ENCODE measurements around the gene ANKRD39. TPM values are rescaled to one million over a fixed set of nuclear protein-coding genes. Genes with fewer than 3 reads are reported as not detected.

ANKRD39 gene
- total and polyA plus RNA-seq, 2 of the 4 experiments (the other 2 are of a cell fraction) = 12.5 to 17.0 TPM

DNA sequence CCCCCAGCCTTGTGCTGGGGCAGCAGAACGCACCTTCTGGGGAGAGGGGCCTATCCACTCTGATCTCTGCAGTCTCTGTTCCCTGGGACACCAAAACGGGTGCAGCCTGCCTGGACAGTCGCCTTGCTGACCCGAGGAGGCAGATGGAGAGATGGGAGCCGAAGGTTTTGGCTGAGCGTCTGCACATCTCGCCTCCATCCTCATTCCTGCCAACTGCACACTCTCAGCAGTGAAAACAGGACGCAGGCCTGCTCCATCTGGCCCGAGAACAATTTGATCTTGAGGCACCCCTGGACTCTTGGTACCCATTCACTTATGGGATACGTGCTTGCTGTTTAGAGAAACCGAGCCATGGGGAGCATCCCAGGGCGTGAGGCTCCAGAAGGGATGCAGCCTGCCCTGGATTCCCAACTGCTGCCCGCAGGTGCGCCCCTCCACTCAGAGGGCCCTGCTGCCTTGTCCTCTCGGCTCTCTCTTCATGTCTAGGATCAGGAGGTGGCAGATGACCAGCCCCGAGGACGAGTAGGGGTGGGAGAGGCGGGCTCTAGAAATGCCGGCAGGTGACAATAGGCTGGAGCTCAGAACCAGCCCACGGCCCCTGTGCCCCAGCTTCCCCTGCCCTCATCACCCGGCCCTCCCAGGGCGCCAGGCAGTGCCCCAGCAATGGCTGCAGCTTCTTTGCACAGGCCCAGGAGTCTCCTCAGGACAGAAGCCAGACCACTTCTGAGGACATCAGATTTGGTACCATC is 21.2 kb upstream of the ANKRD39 start:
- peak overlapping the region; percentile 72 for H2AK9ac ChIP-seq (replicated peaks; ENCODE audit: low read depth, low read length, poor library complexity)
- no peak overlapping the region for H3K4ac ChIP-seq (ENCODE audit: low read depth, low read length)
- H2BK5ac ChIP-seq (ENCODE audit: low read depth, low read length, poor library complexity, severe bottlenecking) = no peak overlapping the region
- CTCF ChIA-PET = no interaction called here
- no peak overlapping the region for H4K8ac ChIP-seq (ENCODE audit: low read depth in 2 of 2, low read length in 2 of 2)
- H3K18ac ChIP-seq (ENCODE audit: low read depth, low read length) = no peak overlapping the region
- dilution Hi-C loops (cut with HindIII; ENCODE audit: low sequenced_read_pairs, unreplicated experiment) = no loop called here
- no peak overlapping the region for H3K56ac ChIP-seq (ENCODE audit: extremely low read depth, insufficient read depth, low read length)
- in situ Hi-C loops (cut with MboI; ENCODE audit: low sequenced_read_pairs) = no loop called here
- no peaks in the 10 kb centered on the region for H3K9me3 ChIP-seq (ENCODE audit: control insufficient read depth, insufficient read depth, low read length)
- H2AK5ac ChIP-seq (ENCODE audit: low read depth, low read length) = no peak overlapping the region
- POLR2A ChIA-PET (ENCODE audit: unreplicated experiment) = no interaction called here
- no peak overlapping the region for H2AFZ ChIP-seq (replicated peaks; ENCODE audit: low read length, poor library complexity)
- H3K27ac ChIP-seq (ENCODE audit: insufficient read depth, low read length) = no peak overlapping the region
- H4K5ac ChIP-seq (ENCODE audit: low read depth, low read length) = no peak overlapping the region
- no peak overlapping the region for H2BK120ac ChIP-seq (ENCODE audit: low read depth, low read length)
- no peak overlapping the region for H2BK20ac ChIP-seq (ENCODE audit: low read depth, low read length)
- no TSS peak for BruUV-seq (replicated peaks)
- no peak overlapping the region for H3K4me3 ChIP-seq (ENCODE audit: insufficient read depth, low read depth, low read length)
- no peaks in the 10 kb centered on the region for H3K79me1 ChIP-seq (ENCODE audit: low read depth in 1 of 2, low read length in 2 of 2)
- no peak overlapping the region for H3K4me2 ChIP-seq (ENCODE audit: low read depth, low read length)
- no peaks in the 10 kb centered on the region for H3K9me1 ChIP-seq (ENCODE audit: insufficient read depth, low read length)
- H3K4me1 ChIP-seq (ENCODE audit: control insufficient read depth, insufficient read depth, low read length) = peaks cover 9% of the 10 kb centered on the region
- ATAC-seq (ENCODE audit: low read depth) (no peak), DNase-seq (no peak)
- H3K36me3 ChIP-seq (ENCODE audit: control insufficient read depth, insufficient read depth, low read length) = no peaks in the 10 kb centered on the region
- H4K20me1 ChIP-seq (ENCODE audit: insufficient read depth, low read length) = no peaks in the 10 kb centered on the region
- H3K14ac ChIP-seq (replicated peaks; ENCODE audit: low read depth, low read length) = no peak overlapping the region
- H4K91ac ChIP-seq (ENCODE audit: insufficient read depth, low read depth, low read length) = no peak overlapping the region
- H3K23ac ChIP-seq (ENCODE audit: low read depth, low read length) = no peak overlapping the region
- TF ChIP-seq FOS (IDR thresholded peaks at IDR 0.05; ENCODE audit: low read depth, low read length) = no peak
- TF ChIP-seq, protein P1, sequence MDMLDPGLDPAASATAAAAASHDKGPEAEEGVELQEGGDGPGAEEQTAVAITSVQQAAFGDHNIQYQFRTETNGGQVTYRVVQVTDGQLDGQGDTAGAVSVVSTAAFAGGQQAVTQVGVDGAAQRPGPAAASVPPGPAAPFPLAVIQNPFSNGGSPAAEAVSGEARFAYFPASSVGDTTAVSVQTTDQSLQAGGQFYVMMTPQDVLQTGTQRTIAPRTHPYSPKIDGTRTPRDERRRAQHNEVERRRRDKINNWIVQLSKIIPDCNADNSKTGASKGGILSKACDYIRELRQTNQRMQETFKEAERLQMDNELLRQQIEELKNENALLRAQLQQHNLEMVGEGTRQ (IDR thresholded peaks at IDR 0.05; ENCODE audit: low read depth, low read length) = no peak
- TF ChIP-seq MAFK (IDR thresholded peaks at IDR 0.05; ENCODE audit: low read depth, low read length) = no peak
- TF ChIP-seq RAD21 (IDR thresholded peaks at IDR 0.05; ENCODE audit: low read length) = no peak
- TF ChIP-seq SMC3 (IDR thresholded peaks at IDR 0.05; ENCODE audit: low read depth, low read length) = no peak
- no peak for TF ChIP-seq CEBPB (IDR thresholded peaks at IDR 0.05; ENCODE audit: low read depth, low read length)
- TF ChIP-seq RFX5 (IDR thresholded peaks at IDR 0.05; ENCODE audit: low read depth, low read length) = no peak
- TF ChIP-seq MAZ (IDR thresholded peaks at IDR 0.05; ENCODE audit: borderline replicate concordance, low read depth, low read length) = no peak
- TF ChIP-seq RCOR1 (IDR thresholded peaks at IDR 0.05; ENCODE audit: insufficient replicate concordance, low read length) = no peak
- H3K27me3 ChIP-seq (ENCODE audit: control insufficient read depth, insufficient read depth, low read length) = peaks cover 17% of the 10 kb centered on the region; the same call in 1 of the 2 replicates
- H2BK15ac ChIP-seq (ENCODE audit: low read depth, low read length) = no peak overlapping the region
- intact Hi-C loops (cut with micrococcal nuclease) = no loop called here
- H3K9ac ChIP-seq (ENCODE audit: low read depth, low read length) = no peak overlapping the region
- 73% methylated on average over 3 of the region's 22 CpGs; no CpG with 5 or more reads in 1 of the 2 experiments for WGBS, 2 experiments (ENCODE audit: extremely low coverage in 2 of 2, insufficient read length in 1 of 2)

Data from IMR-90 (cell line).